Mesenchymal stem cell (in vitro differentiated cells and primary cell): ENCODE measurements around the gene CFC1B.
"Not testable (repeated sequence)": the region's sequence is repeated elsewhere in the genome, so short reads cannot be mapped to it uniquely, and the experiment has no call there.

Source experiments
- DNase-seq: peaks from one replicate; pipeline ENCODE4 v3.0.0-alpha.2; 2013
- H2AFZ ChIP-seq: one replicate; pipeline ENCODE4 v1.6.1; 2013; ENCODE audit warnings: low read depth, mild to moderate bottlenecking, control low read depth, inconsistent platforms, low read length, moderate library complexity
- H2AK5ac ChIP-seq: 2 replicates; pipeline ENCODE4 v1.6.1; 2013; ENCODE audit warnings: low read length, moderate library complexity, mild to moderate bottlenecking, inconsistent platforms; ENCODE audit not compliant: severe bottlenecking
- H2BK120ac ChIP-seq: one replicate; pipeline ENCODE4 v1.6.1; 2013; ENCODE audit warnings: low read depth, mild to moderate bottlenecking, inconsistent platforms, low read length, moderate library complexity
- H2BK12ac ChIP-seq, 2 experiments: one replicate each; pipeline ENCODE4 v1.6.1; 2013; ENCODE audit warnings: inconsistent platforms in 2 of 2, low read length in 2 of 2, mild to moderate bottlenecking in 2 of 2, moderate library complexity in 2 of 2, control low read depth in 1 of 2
- H2BK15ac ChIP-seq: one replicate; pipeline ENCODE4 v1.6.1; 2013; ENCODE audit warnings: mild to moderate bottlenecking, low read depth, inconsistent platforms; ENCODE audit not compliant: poor library complexity, severe bottlenecking
- H2BK5ac ChIP-seq: 2 replicates; pipeline ENCODE4 v1.6.1; 2013; ENCODE audit warnings: low read depth, mild to moderate bottlenecking, low read length, control low read depth, inconsistent platforms; ENCODE audit not compliant: poor library complexity, severe bottlenecking
- H3K14ac ChIP-seq, 2 experiments: one replicate each; pipeline ENCODE4 v1.6.1; 2013; ENCODE audit warnings: inconsistent platforms in 2 of 2, low read length in 2 of 2, control low read depth in 1 of 2, mild to moderate bottlenecking in 1 of 2, moderate library complexity in 1 of 2
- H3K18ac ChIP-seq, 2 experiments: one replicate each; pipeline ENCODE4 v1.6.1; 2013; ENCODE audit warnings: inconsistent platforms in 2 of 2, low read length in 2 of 2, control low read depth in 1 of 2, low read depth in 1 of 2, mild to moderate bottlenecking in 1 of 2
- H3K23ac ChIP-seq, 2 experiments: one replicate each; pipeline ENCODE4 v1.6.1; 2013; ENCODE audit warnings: inconsistent platforms in 2 of 2, low read length in 2 of 2, mild to moderate bottlenecking in 2 of 2, moderate library complexity in 2 of 2, control low read depth in 1 of 2
- H3K27ac ChIP-seq: 2 replicates; pipeline ENCODE4 v1.5.1; 2013; ENCODE audit warnings: mild to moderate bottlenecking, moderate library complexity, low read length, control low read depth, inconsistent platforms; ENCODE audit not compliant: poor library complexity, severe bottlenecking
- H3K27me3 ChIP-seq, 2 experiments: 2 replicates each; pipeline versions ENCODE4 v1.6.1 to v1.7.0; 2013; ENCODE audit warnings: low read length in 2 of 2, mild to moderate bottlenecking in 2 of 2, moderate library complexity in 2 of 2, control low read depth in 1 of 2, inconsistent platforms in 1 of 2; ENCODE audit not compliant: control insufficient read depth in 1 of 2, insufficient read depth in 1 of 2
- H3K36me3 ChIP-seq, 2 experiments: 2 replicates each; pipeline versions ENCODE4 v1.6.1 to v1.7.0; 2013; ENCODE audit warnings: low read length in 2 of 2, control low read depth in 1 of 2, inconsistent platforms in 1 of 2, low read depth in 1 of 2, mild to moderate bottlenecking in 1 of 2; ENCODE audit not compliant: insufficient read depth in 2 of 2, control insufficient read depth in 1 of 2
- H3K4ac ChIP-seq, 2 experiments: one replicate each; pipeline ENCODE4 v1.6.1; 2013; ENCODE audit warnings: inconsistent platforms in 2 of 2, low read length in 2 of 2, mild to moderate bottlenecking in 2 of 2, moderate library complexity in 2 of 2, control low read depth in 1 of 2, low read depth in 1 of 2
- H3K4me1 ChIP-seq: 2 replicates; pipeline ENCODE4 v1.6.1; 2013; ENCODE audit warnings: low read depth, low read length, control low read depth; ENCODE audit not compliant: control insufficient read depth, insufficient read depth
- H3K4me2 ChIP-seq: 2 replicates; pipeline ENCODE4 v1.6.1; 2013; ENCODE audit warnings: low read length, mild to moderate bottlenecking, inconsistent platforms; ENCODE audit not compliant: poor library complexity, severe bottlenecking
- H3K4me3 ChIP-seq, 2 experiments: 2 replicates each; pipeline versions ENCODE4 v1.5.1 to v1.7.0; 2013; ENCODE audit warnings: low read length in 2 of 2, mild to moderate bottlenecking in 2 of 2, control low read depth in 1 of 2, low read depth in 1 of 2; ENCODE audit not compliant: insufficient read depth in 1 of 2
- H3K79me1 ChIP-seq: replicated peaks from 2 replicates; pipeline ENCODE4 v1.6.1; 2013; ENCODE audit warnings: mild to moderate bottlenecking, control low read depth, low read length, inconsistent platforms; ENCODE audit not compliant: poor library complexity, severe bottlenecking
- H3K9ac ChIP-seq: 2 replicates; pipeline ENCODE4 v1.7.0; 2013; ENCODE audit warnings: mild to moderate bottlenecking, low read length, moderate library complexity
- H3K9me3 ChIP-seq: 2 replicates; pipeline ENCODE4 v1.7.0; 2013; ENCODE audit warnings: mild to moderate bottlenecking, low read length; ENCODE audit not compliant: control insufficient read depth
- H4K8ac ChIP-seq: one replicate; pipeline ENCODE4 v1.6.1; 2013; ENCODE audit warnings: inconsistent platforms, mild to moderate bottlenecking, low read length, moderate library complexity
- H4K91ac ChIP-seq: one replicate; pipeline ENCODE4 v1.6.1; 2013; ENCODE audit warnings: mild to moderate bottlenecking, low read length, inconsistent platforms
- WGBS: methylation state at CpG from one replicate; pipeline ENCODE4 v1.1.7; 2013; ENCODE audit warnings: mixed read lengths; 5-methylcytosine and 5-hydroxymethylcytosine counted together

The CFC1B gene

GRCh38 chr2:130556441-130556840 lies 35.4 kb downstream of the CFC1B start:
- H3K14ac ChIP-seq, H4K91ac ChIP-seq, H3K4ac ChIP-seq, DNase-seq, H4K8ac ChIP-seq, H3K4me1 ChIP-seq, H3K4me2 ChIP-seq, H2BK15ac ChIP-seq, H2AFZ ChIP-seq, H3K27me3 ChIP-seq, H3K23ac ChIP-seq, H2BK5ac ChIP-seq, H3K79me1 ChIP-seq, H2AK5ac ChIP-seq, H2BK120ac ChIP-seq, H3K36me3 ChIP-seq, H3K27ac ChIP-seq, H3K18ac ChIP-seq, H3K9ac ChIP-seq, H2BK12ac ChIP-seq, H3K9me3 ChIP-seq, H3K4me3 ChIP-seq: not testable (repeated sequence)
- no CpG with 5 or more reads among the region's 8 CpGs for WGBS

- not testable (repeated sequence) for DNase-seq, H3K27me3 ChIP-seq
These were observed 45.1 kb downstream of the CFC1B start for GRCh38 chr2:130566165-130566564.

GRCh38 chr2:130571929-130572328 lies 50.9 kb downstream of the CFC1B start:
- not testable (repeated sequence) for H4K8ac ChIP-seq, H4K91ac ChIP-seq, H3K27ac ChIP-seq, H3K36me3 ChIP-seq, H2AFZ ChIP-seq, H2BK15ac ChIP-seq, H3K9ac ChIP-seq, H3K4me1 ChIP-seq, H3K23ac ChIP-seq, H2BK12ac ChIP-seq, DNase-seq, H3K18ac ChIP-seq, H3K14ac ChIP-seq, H3K27me3 ChIP-seq, H2BK120ac ChIP-seq, H3K4me2 ChIP-seq, H3K4me3 ChIP-seq, H3K4ac ChIP-seq, H2AK5ac ChIP-seq, H2BK5ac ChIP-seq, H3K9me3 ChIP-seq, H3K79me1 ChIP-seq
- WGBS: no CpG with 5 or more reads among the region's 3 CpGs

More at GRCh38 chr2:130566165-130566564, 45.1 kb downstream of the CFC1B start:
- H3K4me1 ChIP-seq, H2AK5ac ChIP-seq, H3K4ac ChIP-seq, H3K4me2 ChIP-seq, H2AFZ ChIP-seq, H3K79me1 ChIP-seq, H2BK120ac ChIP-seq, H3K14ac ChIP-seq, H3K23ac ChIP-seq, H3K9ac ChIP-seq, H2BK15ac ChIP-seq, H2BK5ac ChIP-seq, H3K4me3 ChIP-seq, H4K91ac ChIP-seq, H4K8ac ChIP-seq, H3K27ac ChIP-seq, H2BK12ac ChIP-seq, H3K18ac ChIP-seq, H3K36me3 ChIP-seq, H3K9me3 ChIP-seq: not testable (repeated sequence)
- no CpG with 5 or more reads among the region's 4 CpGs for WGBS

- not testable (repeated sequence) for H3K4ac ChIP-seq, H3K23ac ChIP-seq, H3K4me3 ChIP-seq, H3K9me3 ChIP-seq, H2AK5ac ChIP-seq, H2BK12ac ChIP-seq, H2BK15ac ChIP-seq, H3K4me1 ChIP-seq, H3K36me3 ChIP-seq, H4K8ac ChIP-seq, H3K9ac ChIP-seq, H3K79me1 ChIP-seq, H2BK120ac ChIP-seq, H2BK5ac ChIP-seq, H4K91ac ChIP-seq, H2AFZ ChIP-seq, H3K14ac ChIP-seq, DNase-seq, H3K27ac ChIP-seq, H3K18ac ChIP-seq, H3K27me3 ChIP-seq, H3K4me2 ChIP-seq
- no CpG with 5 or more reads among the region's 13 CpGs for WGBS
These were observed 53.2 kb downstream of the CFC1B start for GRCh38 chr2:130574230-130574629.
